ES-I3 (cell line): ENCODE results near the gene UBN1.

Experiments
- H3K36me3 ChIP-seq: 2 replicates; pipeline ENCODE4 v1.6.1; 2013; ENCODE audit warnings: mild to moderate bottlenecking, low read length, control low read depth, moderate library complexity; ENCODE audit not compliant: insufficient read depth
- H3K4me1 ChIP-seq: 2 replicates; pipeline ENCODE4 v1.6.1; 2013; ENCODE audit warnings: mild to moderate bottlenecking, control low read depth, low read length; ENCODE audit not compliant: insufficient read depth
- H3K9ac ChIP-seq: 2 replicates; pipeline ENCODE4 v1.6.1; 2013; ENCODE audit warnings: low read depth, mild to moderate bottlenecking, low read length, moderate library complexity
- H3K9me3 ChIP-seq: 2 replicates; pipeline ENCODE4 v1.6.1; 2013; ENCODE audit warnings: mild to moderate bottlenecking, low read length, moderate library complexity; ENCODE audit not compliant: control insufficient read depth, insufficient read depth

UBN1 gene

GRCh38 chr16:4846901-4847773 lies at the start of gene UBN1, which contains the start of gene GLYR1:
UBN1 (plus strand) TSS chr16:4847481; CDS start chr16:4852918, 5,437 bp downstream.
GLYR1 (minus strand) TSS chr16:4847288; CDS start chr16:4847265, 23 bp downstream.
- H3K36me3 ChIP-seq: no peaks in the 10 kb centered on the region
- peak within 1 kb of the TSS; percentile 97 for H3K9ac ChIP-seq
- H3K4me1 ChIP-seq: peaks cover 11% of the 10 kb centered on the region
- no peaks in the 10 kb centered on the region for H3K9me3 ChIP-seq

- Histone ChIP-seq H3K9ac (no peak overlapping the region), H3K4me1 (no peaks in the 10 kb centered on the region), H3K9me3 (no peaks in the 10 kb centered on the region), H3K36me3 (no peaks in the 10 kb centered on the region)
These were observed 49.5 kb upstream of the UBN1 start for GRCh38 chr16:4797805-4798252.

- no peaks in the 10 kb centered on the region for H3K36me3 ChIP-seq
- no peaks in the 10 kb centered on the region for H3K4me1 ChIP-seq
- no peaks in the 10 kb centered on the region for H3K9me3 ChIP-seq
- no peak overlapping the region for H3K9ac ChIP-seq
These were observed 48.8 kb upstream of the UBN1 start for GRCh38 chr16:4798456-4798855.

GRCh38 chr16:4799171-4799855 lies 48.0 kb upstream of the UBN1 start:
- H3K9me3 ChIP-seq: no peaks in the 10 kb centered on the region
- H3K4me1 ChIP-seq: no peaks in the 10 kb centered on the region
- H3K36me3 ChIP-seq: no peaks in the 10 kb centered on the region
- H3K9ac ChIP-seq: no peak overlapping the region

GRCh38 chr16:4800290-4801041 lies 46.8 kb upstream of the UBN1 start:
- Histone ChIP-seq H3K4me1 (no peaks in the 10 kb centered on the region), H3K9ac (no peak overlapping the region), H3K36me3 (no peaks in the 10 kb centered on the region), H3K9me3 (no peaks in the 10 kb centered on the region)

- Histone ChIP-seq H3K9ac (peak overlapping the region; percentile 44), H3K36me3 (no peaks in the 10 kb centered on the region), H3K4me1 (no peaks in the 10 kb centered on the region), H3K9me3 (no peaks in the 10 kb centered on the region)
These were observed 46.0 kb upstream of the UBN1 start for GRCh38 chr16:4801051-4801961.

- H3K9ac ChIP-seq: peak within 1 kb of the TSS; percentile 44
- H3K4me1 ChIP-seq: no peaks in the 10 kb centered on the region
- H3K9me3 ChIP-seq: no peaks in the 10 kb centered on the region
- no peaks in the 10 kb centered on the region; the same call in 1 of the 2 replicates for H3K36me3 ChIP-seq
These were observed 45.2 kb upstream of the UBN1 start, which contains the start of gene ROGDI for GRCh38 chr16:4801962-4802658. ROGDI (minus strand) TSS chr16:4802633; CDS start chr16:4802571, 62 bp downstream.

- H3K4me1 ChIP-seq: no peaks in the 10 kb centered on the region
- H3K9ac ChIP-seq: peak overlapping the region; percentile 44
- no peaks in the 10 kb centered on the region for H3K9me3 ChIP-seq
- peaks cover 4% of the 10 kb centered on the region; the same call in 1 of the 2 replicates for H3K36me3 ChIP-seq
These were observed 44.5 kb upstream of the UBN1 start for GRCh38 chr16:4802659-4803287.

GRCh38 chr16:4803401-4803844 lies 43.9 kb upstream of the UBN1 start:
- Histone ChIP-seq H3K9me3 (no peaks in the 10 kb centered on the region), H3K4me1 (no peaks in the 10 kb centered on the region), H3K9ac (peak overlapping the region; percentile 44), H3K36me3 (peaks cover 4% of the 10 kb centered on the region; the same call in 1 of the 2 replicates)

- H3K36me3 ChIP-seq: peaks cover 4% of the 10 kb centered on the region; the same call in 1 of the 2 replicates
These were observed 43.2 kb upstream of the UBN1 start for GRCh38 chr16:4803898-4804762.

GRCh38 chr16:4805231-4805630 lies 42.0 kb upstream of the UBN1 start:
- Histone ChIP-seq H3K9ac (no peak overlapping the region), H3K4me1 (no peaks in the 10 kb centered on the region), H3K36me3 (peaks cover 4% of the 10 kb centered on the region; the same call in 1 of the 2 replicates), H3K9me3 (no peaks in the 10 kb centered on the region)

More at GRCh38 chr16:4803898-4804762, 43.2 kb upstream of the UBN1 start:
- Histone ChIP-seq H3K9ac (no peak overlapping the region), H3K9me3 (no peaks in the 10 kb centered on the region), H3K4me1 (no peaks in the 10 kb centered on the region)

GRCh38 chr16:4806280-4806679 lies 41.0 kb upstream of the UBN1 start:
- no peak overlapping the region for H3K9ac ChIP-seq
- H3K36me3 ChIP-seq: peaks cover 8% of the 10 kb centered on the region; the same call in 1 of the 2 replicates
- H3K4me1 ChIP-seq: no peaks in the 10 kb centered on the region
- H3K9me3 ChIP-seq: no peaks in the 10 kb centered on the region
